HG02852 (cell line): Measurements from ENCODE around the gene SPATA31D3.
"Not testable (repeated sequence)": the region's sequence is repeated elsewhere in the genome, so short reads cannot be mapped to it uniquely, and the experiment has no call there.

Source experiments
- ATAC-seq: cut with Tn5 transposase; IDR thresholded peaks from one replicate; pipeline ENCODE4 v1.9.1; 2021; ENCODE audit warnings: mild to moderate bottlenecking, moderate library complexity; ENCODE audit not compliant: unreplicated experiment

SPATA31D3 gene

DNA sequence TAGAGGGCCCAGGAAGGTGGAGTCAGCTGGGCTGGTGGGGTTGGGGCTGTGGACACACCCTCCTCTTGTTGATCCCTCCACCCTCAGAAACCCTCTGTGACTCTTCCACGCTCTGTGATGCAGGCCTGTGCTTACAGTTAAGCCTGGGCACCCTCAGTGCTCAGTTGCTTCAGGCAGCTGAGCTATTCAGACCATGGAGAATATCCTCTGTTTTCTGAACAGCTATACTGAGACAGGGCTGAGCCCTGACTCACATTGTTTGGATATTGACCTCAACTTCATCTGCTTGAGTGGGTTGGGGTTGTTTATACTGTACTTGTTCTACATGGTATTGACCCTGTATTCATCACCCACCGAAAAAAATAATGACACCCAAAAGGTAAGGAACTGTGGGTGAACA lies at the start of gene SPATA31D3:
Gene SPATA31D3 (plus strand): TSS at position 108 of the 400 bp plus-strand sequence. CDS start 86 bp downstream, at position 194.
- not testable (repeated sequence) for ATAC-seq

DNA sequence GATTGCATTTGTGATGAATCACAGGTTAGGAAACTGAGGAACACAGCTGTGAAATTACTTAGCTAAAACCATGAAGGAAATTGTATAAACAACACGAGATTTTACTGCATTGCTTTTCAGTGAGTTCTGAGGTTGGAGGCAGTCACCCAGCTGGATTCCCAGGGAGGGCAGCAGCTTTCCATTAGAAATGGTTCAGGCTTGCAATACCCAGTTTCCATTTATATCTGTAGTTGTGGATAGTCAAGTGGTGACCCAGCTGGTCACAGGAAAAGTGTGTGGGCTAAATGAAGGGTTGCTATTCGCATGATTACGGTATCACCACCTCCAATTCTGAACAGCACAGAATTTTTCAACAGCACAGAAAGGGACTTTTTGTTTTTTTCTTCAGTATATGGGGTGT lies 49.4 kb upstream of the SPATA31D3 start:
- no peak for ATAC-seq

GRCh38 chr9:81894891-81895290 lies 48.4 kb upstream of the SPATA31D3 start:
- ATAC-seq = no peak

GRCh38 chr9:81896070-81896469 lies 47.2 kb upstream of the SPATA31D3 start:
- ATAC-seq = no peak

DNA sequence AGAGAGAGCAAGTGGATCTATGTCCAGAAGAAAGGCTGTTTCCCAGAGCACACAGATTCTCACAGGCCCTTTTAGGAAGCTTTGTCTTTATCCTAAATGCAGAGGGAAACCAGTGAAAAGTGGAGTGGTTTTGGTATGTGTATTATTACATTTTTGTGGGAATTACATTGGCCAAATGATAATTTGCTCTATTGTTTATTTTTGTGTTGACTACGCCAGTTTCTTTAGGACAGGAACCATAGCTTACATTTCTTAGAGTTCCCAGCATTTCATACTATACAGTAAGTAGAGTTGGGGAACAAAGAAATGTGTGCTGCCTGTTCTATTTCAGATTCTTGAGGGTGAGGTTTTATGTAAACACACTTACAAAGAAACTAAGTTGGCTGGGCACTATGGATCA lies 44.4 kb upstream of the SPATA31D3 start:
- ATAC-seq = no peak

DNA sequence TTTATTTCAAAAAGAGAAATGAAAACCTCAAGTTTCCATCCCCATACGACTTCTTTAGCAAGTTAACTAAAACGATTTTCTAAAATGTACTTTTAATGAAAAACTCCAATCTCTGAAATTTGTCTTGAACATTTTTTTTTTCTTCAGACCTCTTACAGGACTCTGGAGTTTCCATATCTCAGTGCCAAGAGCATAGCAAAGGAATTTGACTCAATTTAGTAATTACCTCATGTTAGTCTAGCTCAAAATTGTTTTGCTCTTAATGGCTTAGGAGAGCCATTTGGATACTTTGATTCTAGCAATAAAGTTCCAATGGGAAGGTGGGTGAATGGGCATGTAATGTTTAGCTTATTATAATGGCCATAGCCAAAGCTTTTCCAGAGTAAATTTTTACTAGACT lies 41.1 kb upstream of the SPATA31D3 start:
- no peak for ATAC-seq

DNA sequence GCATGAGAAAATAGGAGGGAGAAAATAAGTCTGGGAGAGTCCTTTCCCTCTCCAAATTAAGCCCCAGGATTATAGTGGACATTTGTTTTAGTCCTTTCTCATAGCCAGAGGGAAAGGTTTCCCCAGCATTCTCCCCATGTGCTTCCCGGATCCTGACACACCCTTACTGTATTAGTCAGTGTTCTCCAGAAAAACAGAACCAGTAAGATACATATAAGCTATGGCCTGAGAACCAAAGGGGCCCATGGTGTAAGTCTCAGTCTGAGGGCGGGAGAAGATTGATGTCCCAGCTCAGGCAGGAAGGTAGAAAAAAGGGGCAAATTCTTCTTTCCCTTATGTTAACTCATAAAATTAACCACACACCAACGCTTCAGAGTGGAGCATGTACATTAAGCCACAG lies 40.7 kb upstream of the SPATA31D3 start:
- ATAC-seq = no peak

GRCh38 chr9:81906671-81907070 lies 36.6 kb upstream of the SPATA31D3 start:
- no peak for ATAC-seq

DNA sequence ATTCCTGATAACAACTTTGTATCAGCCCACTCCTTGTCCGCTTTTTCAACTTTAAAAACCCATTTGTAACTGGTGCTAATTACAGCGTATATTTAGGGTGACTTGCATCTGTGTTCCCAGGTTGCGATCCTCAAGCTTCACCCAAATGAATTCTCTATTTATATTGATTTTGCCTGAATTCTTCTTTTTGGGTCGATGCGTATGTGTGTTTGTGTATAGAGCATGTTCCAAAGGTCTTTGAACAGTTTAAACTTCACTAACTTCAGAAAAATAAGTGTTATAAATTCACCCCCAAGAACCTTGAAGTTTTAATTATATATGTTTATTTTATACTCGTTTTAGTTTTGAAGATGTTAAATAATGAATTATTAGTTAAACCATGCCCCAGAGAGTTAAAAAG lies 31.2 kb upstream of the SPATA31D3 start:
- ATAC-seq = no peak

- ATAC-seq = no peak
These were observed 27.3 kb upstream of the SPATA31D3 start for GRCh38 chr9:81915801-81916505.

- not testable (repeated sequence) for ATAC-seq
These were observed 24.8 kb upstream of the SPATA31D3 start for GRCh38 chr9:81918507-81918906.

- not testable (repeated sequence) for ATAC-seq
These were observed 15.0 kb upstream of the SPATA31D3 start, which contains the start of gene SPATA31D4 for GRCh38 chr9:81928305-81928704. Gene SPATA31D4, plus strand, starts transcription at chr9:81928428. Its CDS starts 86 bp downstream, at chr9:81928514.

DNA sequence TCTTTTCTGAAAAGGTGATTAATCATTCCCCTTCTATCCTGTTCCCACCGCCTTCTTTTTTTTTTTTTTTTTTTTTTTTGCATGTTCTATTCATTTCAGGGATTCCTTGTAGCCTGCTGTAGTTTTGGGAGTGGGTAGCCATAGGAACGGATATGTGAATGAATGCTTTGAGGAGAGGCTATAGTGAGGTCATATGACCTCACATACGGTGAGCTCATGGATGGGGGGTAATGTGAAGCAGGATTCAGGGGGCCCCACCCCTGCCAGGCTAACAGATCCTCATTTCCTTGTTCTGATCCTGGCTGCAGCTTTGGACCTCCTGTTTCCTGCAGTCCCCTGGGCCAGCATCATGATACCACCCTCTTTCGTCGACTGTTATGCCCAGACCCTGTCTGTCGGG lies 13.2 kb upstream of the SPATA31D3 start:
- not testable (repeated sequence) for ATAC-seq

- not testable (repeated sequence) for ATAC-seq
These were observed 9.8 kb upstream of the SPATA31D3 start for GRCh38 chr9:81933547-81933946.

- not testable (repeated sequence) for ATAC-seq
These were observed 5.3 kb downstream of the SPATA31D3 start for GRCh38 chr9:81948650-81949049.

GRCh38 chr9:81953096-81953495 lies 9.8 kb downstream of the SPATA31D3 start:
- no peak for ATAC-seq

DNA sequence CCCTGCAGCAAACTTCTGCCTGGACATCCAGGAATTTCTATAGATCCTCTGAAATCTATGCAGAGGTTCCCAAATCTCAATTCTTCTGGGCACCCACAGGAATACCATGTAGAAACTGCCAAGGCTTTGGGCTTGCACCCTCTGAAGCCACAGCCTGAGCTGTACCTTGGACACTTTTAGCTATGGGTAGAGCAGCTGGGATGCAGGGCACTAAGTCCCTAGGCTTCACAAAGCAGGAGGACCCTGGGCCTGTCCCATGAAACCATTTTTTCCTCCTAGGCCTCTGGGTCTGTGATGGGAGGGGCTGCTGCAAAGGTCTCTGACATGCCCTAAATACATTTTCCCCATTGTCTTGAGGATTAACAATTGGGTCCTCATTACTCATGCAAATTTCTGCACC lies 12.3 kb downstream of the SPATA31D3 start:
- no peak for ATAC-seq

- ATAC-seq = peak; percentile 66
These were observed 21.2 kb downstream of the SPATA31D3 start for GRCh38 chr9:81964218-81965171.

- ATAC-seq = no peak
These were observed 24.7 kb downstream of the SPATA31D3 start for GRCh38 chr9:81968026-81968425.

DNA sequence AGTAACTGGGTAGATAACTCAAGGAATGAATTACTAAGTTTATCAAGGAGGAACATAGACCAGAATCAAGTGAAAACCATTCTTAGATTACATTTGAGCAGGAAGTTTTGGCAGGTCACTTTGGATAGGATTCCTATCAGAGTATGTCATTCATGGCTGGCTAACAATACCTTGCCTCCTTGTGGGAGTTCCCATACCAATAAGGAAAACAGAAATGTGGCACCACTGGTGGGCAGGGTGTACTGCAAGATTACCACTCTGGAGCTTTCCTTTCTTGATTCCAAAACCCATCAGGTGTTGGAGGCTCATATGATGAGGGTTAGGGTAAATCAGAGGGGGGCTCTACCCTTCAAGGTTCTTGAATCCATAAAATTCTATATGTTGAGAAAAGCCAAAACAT lies 26.7 kb downstream of the SPATA31D3 start:
- no peak for ATAC-seq

- ATAC-seq = no peak
These were observed 28.4 kb downstream of the SPATA31D3 start for GRCh38 chr9:81971727-81972126.

- no peak for ATAC-seq
These were observed 31.5 kb downstream of the SPATA31D3 start for GRCh38 chr9:81974764-81975163.
